ENCODE results near the gene TDP2. TPM values are rescaled to one million over a fixed set of nuclear protein-coding genes. Genes with fewer than 3 reads are reported as not detected.
"Not testable (repeated sequence)": the region's sequence is repeated elsewhere in the genome, so short reads cannot be mapped to it uniquely, and the experiment has no call there.

Gene TDP2
- total RNA-seq, 4 donors from 2014 or later, result 12.2 to 31.9 (median 19.7) TPM

GRCh38 chr6:24704468-24704867 lies 37.8 kb upstream of the TDP2 start:
- H3K36me3 ChIP-seq, result peaks cover 4 to 85% (median 53%) of the 10 kb centered on the region in 3 donors

GRCh38 chr6:24702720-24703282 lies 36.1 kb upstream of the TDP2 start:
- TF ChIP-seq POLR2A (IDR thresholded peaks at IDR 0.05), result no peak
- TF ChIP-seq, protein P1, sequence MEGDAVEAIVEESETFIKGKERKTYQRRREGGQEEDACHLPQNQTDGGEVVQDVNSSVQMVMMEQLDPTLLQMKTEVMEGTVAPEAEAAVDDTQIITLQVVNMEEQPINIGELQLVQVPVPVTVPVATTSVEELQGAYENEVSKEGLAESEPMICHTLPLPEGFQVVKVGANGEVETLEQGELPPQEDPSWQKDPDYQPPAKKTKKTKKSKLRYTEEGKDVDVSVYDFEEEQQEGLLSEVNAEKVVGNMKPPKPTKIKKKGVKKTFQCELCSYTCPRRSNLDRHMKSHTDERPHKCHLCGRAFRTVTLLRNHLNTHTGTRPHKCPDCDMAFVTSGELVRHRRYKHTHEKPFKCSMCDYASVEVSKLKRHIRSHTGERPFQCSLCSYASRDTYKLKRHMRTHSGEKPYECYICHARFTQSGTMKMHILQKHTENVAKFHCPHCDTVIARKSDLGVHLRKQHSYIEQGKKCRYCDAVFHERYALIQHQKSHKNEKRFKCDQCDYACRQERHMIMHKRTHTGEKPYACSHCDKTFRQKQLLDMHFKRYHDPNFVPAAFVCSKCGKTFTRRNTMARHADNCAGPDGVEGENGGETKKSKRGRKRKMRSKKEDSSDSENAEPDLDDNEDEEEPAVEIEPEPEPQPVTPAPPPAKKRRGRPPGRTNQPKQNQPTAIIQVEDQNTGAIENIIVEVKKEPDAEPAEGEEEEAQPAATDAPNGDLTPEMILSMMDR (IDR thresholded peaks at IDR 0.05), result no peak

More at GRCh38 chr6:24704468-24704867, 37.8 kb upstream of the TDP2 start:
- intact Hi-C loops (cut with DNase I), result no loop called here
- Histone ChIP-seq H3K27ac (no peak overlapping the region), H3K9me3 (no peaks in the 10 kb centered on the region), H3K4me1 (no peaks in the 10 kb centered on the region), H3K4me3 (no peak overlapping the region), H3K27me3 (no peaks in the 10 kb centered on the region)
- no peak for TF ChIP-seq POLR2A (IDR thresholded peaks at IDR 0.05)
- TF ChIP-seq, protein P1 (IDR thresholded peaks at IDR 0.05), result no peak
- no peak for DNase-seq

DNA sequence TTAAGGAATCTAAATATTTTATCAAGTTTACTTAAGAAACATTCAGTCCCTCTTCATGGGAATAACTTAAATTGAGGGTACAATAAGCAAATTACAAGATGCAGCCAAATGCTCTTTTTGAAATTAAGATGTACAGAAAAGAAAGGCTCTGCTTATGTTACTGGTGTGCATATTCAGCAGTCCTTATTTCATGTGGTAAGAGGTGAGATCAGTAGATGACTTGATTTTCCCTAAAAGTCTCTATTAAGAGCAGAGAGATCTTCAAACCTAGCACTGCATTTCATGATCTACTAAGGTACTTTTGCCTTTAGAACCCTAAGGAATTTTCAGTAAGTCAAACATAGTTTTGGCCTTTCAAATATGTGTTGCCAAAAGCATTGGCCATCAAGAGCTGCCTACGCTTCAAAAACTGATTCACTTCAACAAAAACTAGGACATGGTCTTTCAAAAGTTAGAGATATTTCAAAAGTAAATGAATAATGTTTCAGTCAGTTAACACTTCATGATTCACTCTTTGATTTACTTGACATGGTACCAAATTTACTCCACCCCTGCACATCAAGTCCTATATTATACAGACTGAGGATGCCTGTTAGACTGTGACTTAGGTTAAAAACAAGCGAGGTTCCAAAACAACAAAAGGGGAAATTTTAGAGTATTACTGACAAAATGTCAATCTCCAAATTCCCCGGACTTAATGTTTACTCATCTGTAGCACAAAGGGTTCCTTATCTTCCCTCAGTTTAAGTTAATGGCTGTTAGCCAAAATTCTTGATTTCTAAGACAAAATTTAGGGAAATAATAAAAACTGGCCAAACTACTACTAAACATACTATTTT lies 33.0 kb upstream of the TDP2 start:
- H3K4me3 ChIP-seq, result no peak overlapping the region
- 50 to 56% methylated on average over 3 of the region's 3 CpGs for WGBS, 2 donors
- H3K4me1 ChIP-seq, result peaks cover 0 to 5% (median 0%) of the 10 kb centered on the region in 3 donors
- H3K27ac ChIP-seq, result peak overlapping the region in 1 of 4 donors; percentile 34
- no peaks in the 10 kb centered on the region for H3K27me3 ChIP-seq
- TF ChIP-seq POLR2A (IDR thresholded peaks at IDR 0.05), result no peak
- TF ChIP-seq, protein P1 (IDR thresholded peaks at IDR 0.05), result no peak
- DNase-seq, result no peak
- H3K9me3 ChIP-seq, result no peaks in the 10 kb centered on the region
- H3K36me3 ChIP-seq, result peaks cover 0 to 38% (median 19%) of the 10 kb centered on the region in 3 donors
- intact Hi-C loops (cut with DNase I), result loop anchor here (5.0 kb wide), 1 partner anchor 117 kb away; no protein-coding TSS in a partner anchor

More at GRCh38 chr6:24702720-24703282, 36.1 kb upstream of the TDP2 start:
- no peak overlapping the region for H3K27ac ChIP-seq
- H3K4me3 ChIP-seq, result no peak overlapping the region
- intact Hi-C loops (cut with DNase I), result no loop called here
- WGBS, 2 donors, result 69 to 72% methylated on average over 4 of the region's 4 CpGs
- no peaks in the 10 kb centered on the region for H3K9me3 ChIP-seq
- no peaks in the 10 kb centered on the region for H3K4me1 ChIP-seq
- H3K27me3 ChIP-seq, result no peaks in the 10 kb centered on the region
- DNase-seq, result no peak
- H3K36me3 ChIP-seq, result peaks cover 0 to 68% (median 45%) of the 10 kb centered on the region in 3 donors

DNA sequence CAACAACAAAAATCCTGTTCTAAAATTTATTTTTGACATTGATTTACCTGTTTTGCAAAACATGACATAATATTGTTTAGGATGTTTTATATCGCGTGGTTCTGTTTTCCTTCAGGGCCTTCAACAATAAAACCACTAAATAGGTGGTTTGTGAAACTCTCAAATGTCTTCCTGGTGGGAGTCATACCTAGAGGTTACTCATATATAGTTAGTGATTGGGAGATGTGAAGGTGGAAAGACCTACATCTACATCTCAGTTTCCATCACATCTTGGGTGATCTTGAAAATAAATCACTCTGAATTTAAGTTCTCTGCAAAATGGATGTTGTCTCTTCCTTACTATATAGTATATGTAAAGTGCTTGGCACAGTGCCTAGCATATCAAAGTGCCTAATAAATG lies 29.4 kb upstream of the TDP2 start:
- intact Hi-C loops (cut with DNase I), result loop anchor here (5.0 kb wide), 1 partner anchor 114 kb away; no protein-coding TSS in a partner anchor
- peaks cover 0 to 5% (median 0%) of the 10 kb centered on the region in 3 donors for H3K4me1 ChIP-seq
- H3K4me3 ChIP-seq, result no peak overlapping the region
- TF ChIP-seq, protein P1 (IDR thresholded peaks at IDR 0.05), result no peak
- no peak for TF ChIP-seq POLR2A (IDR thresholded peaks at IDR 0.05)
- no peaks in the 10 kb centered on the region for H3K27me3 ChIP-seq
- 84 to 91% methylated on average over 2 of the region's 2 CpGs for WGBS, 2 donors
- H3K9me3 ChIP-seq, result no peaks in the 10 kb centered on the region
- DNase-seq, result no peak
- peaks cover 0 to 1% (median 0%) of the 10 kb centered on the region in 3 donors for H3K36me3 ChIP-seq
- H3K27ac ChIP-seq, result no peak overlapping the region

DNA sequence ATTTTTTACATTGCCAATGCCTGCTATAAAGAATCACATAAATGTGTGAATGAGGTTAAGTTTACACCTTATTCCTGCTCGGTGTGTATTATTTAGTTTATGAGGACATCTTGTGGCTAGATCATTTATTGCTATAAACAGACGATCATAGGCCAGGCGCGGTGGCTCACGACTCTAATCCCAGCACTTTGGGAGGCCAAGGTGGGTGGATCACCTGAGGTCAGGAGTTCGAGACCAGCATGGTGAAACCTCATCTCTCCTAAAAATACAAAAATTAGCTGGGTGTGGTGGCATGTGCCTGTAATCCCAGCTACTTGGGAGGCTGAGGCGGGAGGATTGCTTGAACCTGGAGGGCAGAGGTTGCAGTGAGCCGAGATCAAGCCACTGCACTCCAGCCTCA lies 28.9 kb upstream of the TDP2 start:
- not testable (repeated sequence) for H3K27ac ChIP-seq, H3K36me3 ChIP-seq, H3K9me3 ChIP-seq, DNase-seq, H3K4me3 ChIP-seq, H3K27me3 ChIP-seq, H3K4me1 ChIP-seq
- TF ChIP-seq, protein P1 (IDR thresholded peaks at IDR 0.05), result peak; percentile 44 to 73 (median 58)
- 22 to 24% methylated on average over 8 of the region's 8 CpGs for WGBS, 2 donors
- intact Hi-C loops (cut with DNase I), result loop anchor here (5.0 kb wide), 1 partner anchor 113 kb away; no protein-coding TSS in a partner anchor
